SHP77 (cell line): ENCODE results near the gene TRAF3IP1.
"Not testable (repeated sequence)": the region's sequence is repeated elsewhere in the genome, so short reads cannot be mapped to it uniquely, and the experiment has no call there.

ENCODE experiments used
- DNase-seq, 2 experiments: peaks; one replicate each; lab custom pipeline; 2025; lab: John Stamatoyannopoulos, UW

The TRAF3IP1 gene

DNA sequence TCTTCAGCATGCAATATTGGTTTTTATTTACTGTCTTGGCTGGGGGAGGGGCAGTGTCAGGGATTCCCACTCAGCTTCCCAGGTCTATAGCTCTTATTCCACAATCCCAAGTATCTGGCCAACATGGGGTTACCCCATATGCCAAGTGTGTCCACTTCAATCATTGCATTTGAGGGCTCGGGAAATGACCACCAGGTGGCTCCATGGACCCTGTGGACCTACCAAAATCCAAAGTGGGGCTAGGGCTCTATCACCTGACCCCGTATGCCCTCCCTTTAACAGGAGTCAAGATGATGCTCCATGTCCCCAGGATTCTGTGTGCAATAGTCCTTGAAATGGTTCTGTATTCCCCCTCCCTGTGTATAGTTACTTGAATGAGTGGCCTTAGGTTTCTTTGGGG lies 12.1 kb upstream of the TRAF3IP1 start:
- peak in 1 of 2 experiments; percentile 10 for DNase-seq

DNA sequence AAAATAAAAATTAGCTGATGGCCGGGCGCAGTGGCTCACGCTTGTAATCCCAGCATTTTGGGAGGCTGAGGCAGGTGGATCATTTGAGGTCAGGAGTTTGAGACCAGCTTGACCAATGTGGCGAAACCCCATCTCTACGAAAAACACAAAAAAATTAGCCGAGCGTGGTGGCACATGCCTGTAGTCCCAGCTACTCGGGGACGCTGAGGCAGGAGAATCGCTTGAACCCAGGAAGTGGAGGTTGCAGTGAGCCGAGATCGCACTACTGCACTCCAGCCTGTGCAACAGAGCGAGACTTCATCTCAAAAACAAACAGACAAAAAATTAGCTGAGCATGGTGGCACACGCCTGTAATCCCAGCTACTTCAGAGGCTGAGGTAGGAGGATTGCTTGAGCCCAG lies 9.6 kb upstream of the TRAF3IP1 start:
- not testable (repeated sequence) for DNase-seq

DNA sequence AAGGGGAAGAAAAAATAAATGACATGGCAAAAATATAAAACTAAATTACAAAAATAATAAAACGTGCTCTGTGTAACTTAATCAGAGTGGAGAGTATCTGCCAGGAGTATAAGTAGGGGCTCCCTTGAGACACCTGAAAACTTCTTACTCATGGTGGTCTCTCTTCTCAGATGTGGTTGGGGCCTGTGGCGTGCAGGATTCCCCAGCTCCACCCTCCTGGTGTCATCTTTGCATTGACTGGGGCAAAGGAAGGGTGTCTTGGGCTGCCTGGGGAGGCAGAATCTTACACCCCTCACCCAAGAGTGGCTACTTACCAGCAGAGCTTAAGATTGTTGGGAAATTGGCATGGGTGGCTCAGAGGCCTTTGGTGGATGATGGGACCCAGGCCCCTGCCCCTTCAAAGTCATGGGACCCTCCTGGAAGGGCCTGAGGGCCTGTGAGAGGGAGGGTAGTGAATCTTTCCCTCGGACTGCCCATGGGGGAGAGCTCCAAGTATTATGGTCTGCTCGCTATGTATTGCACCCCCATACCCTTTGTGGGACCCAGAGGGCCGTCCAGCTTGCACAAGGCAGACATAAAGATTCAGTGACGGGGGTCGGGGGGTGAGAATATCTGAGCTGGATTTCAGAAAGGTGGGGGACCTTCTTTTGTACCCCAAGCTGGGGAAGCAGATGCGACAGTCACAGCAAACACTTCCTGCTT lies 6.9 kb upstream of the TRAF3IP1 start:
- no peak for DNase-seq

DNA sequence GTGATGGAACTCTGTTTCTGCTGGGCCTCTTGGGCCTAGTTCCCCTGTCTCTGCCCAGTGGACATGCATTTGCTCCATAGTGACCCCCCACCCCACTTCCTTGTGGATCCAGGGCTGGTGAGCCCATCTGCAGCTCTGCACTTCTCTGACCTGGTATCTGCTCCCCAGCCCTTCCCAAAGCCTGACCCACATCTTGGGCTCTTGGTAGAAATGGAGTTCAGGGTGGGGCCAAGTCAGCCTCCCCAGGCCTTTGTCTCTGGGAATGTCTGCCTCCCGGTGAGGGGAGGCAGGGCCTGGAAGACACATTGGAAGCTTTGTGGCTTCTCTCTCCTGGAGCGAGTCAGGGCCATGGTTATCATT lies 6.3 kb upstream of the TRAF3IP1 start:
- no peak for DNase-seq

DNA sequence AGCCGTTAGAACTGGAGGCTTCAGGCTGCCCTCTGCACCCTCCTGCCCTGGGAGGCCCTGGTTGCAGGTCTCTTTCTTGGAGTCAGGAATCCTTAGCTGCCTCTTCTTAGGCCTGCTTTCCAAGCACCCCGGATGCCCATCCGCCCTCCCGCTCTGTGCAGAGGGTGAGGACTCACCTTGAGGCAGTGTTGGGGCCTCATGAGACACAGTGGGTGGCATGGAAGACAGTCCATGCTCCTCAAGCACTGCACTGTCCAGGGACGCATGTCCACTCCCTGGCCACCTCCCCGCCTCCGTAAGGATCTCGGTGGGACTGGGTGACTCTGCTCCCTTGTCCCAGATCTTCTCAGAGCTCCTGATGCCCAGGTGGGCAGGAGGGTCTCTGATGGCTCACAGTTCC lies 5.7 kb upstream of the TRAF3IP1 start:
- DNase-seq, result no peak

DNA sequence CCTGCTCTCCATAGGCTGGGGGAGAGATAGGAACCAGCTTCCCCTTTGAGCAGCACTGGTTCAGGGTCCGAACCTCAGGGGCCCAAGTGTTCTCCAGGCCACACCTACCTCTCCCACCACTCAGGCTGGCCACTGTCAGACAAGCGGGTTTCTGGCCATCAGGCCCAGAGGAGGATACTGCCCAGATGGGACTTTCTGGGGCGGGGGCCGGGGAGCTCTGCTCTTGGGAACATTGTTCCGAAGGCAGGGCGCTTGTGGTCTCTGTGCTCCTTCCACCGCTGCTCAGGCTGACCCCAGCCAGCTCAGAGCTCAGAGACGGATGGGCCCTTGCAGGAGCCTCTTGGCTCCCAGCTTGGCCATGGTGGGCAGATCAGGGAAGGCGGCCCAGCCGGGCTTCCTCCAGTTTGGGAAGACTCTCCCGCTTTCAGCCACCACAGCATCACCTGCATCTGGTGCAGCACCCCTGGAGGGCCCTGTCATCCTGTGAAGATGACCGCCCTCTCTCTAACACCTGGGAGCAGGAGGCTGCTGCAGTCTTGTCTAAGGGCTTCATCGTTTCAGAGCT lies 5.2 kb upstream of the TRAF3IP1 start:
- no peak for DNase-seq

DNA sequence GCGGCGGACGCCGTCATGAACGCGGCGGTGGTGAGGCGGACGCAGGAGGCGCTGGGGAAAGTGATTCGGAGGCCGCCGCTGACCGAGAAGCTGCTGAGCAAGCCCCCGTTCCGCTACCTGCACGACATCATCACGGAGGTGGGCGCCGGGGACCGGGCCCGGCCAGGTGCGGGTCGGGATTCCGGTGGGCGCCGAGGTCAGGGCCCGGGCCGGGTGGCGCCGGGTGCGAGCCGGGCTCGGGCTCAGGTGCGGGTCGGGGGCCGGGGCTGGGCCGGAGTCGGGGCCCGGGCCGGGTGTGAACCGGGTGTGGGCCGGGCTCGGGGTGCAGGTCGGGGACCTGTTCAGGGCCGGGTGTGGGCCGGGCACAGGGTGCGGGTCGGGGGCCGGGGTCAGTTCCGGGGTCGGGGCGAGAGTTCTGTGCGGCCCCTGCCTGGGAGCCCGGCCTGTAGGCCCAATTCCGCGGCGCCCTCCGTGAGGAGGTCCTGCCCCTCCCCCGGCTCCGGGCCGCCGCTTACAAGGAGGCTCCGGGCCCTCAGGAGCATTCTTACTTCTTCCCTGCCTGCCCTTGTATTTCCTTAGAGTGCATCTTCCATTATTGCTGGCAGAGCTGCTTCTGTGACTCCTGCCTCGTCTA lies 447 bp downstream of the TRAF3IP1 start:
- no peak for DNase-seq

DNA sequence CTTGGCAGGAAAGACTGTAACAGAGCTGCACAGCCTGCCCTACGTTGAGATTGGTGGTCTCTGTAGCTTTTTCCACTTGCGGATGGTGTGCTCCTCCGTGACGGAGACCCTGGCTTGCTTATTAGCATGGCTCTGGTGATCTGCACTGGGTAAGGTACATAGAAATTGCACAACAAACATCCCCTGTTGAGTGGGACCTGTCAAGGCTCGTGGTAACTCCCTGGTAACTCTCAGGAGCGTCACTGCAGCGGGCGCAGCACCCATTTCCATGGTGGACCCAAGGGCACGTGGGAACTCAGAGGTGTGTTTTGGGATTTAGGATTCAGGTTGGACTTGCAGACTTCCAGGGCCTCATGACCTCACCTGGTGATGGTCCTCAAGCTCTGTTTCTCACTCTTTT lies 1.1 kb downstream of the TRAF3IP1 start:
- DNase-seq, result no peak

DNA sequence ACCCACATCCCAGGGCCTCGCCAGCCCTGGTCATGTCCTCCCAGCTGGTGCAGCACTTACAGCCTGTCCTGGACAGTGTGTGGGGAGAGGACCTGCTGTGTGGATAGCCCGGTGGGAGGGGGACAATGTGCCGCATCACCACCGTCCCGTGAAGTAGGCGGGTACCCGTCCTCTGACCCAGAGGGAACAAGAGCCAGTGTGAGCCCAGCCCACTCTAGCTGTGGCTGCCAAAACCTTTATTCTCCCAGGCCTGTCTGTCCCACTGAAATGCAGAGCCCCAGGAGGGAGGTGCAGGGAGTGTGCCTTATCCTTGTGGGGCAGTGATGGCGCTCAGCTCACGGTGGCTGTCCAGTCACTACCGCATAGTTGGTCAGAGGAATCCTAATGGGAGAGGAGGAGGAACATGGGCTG lies 1.7 kb downstream of the TRAF3IP1 start:
- no peak for DNase-seq

DNA sequence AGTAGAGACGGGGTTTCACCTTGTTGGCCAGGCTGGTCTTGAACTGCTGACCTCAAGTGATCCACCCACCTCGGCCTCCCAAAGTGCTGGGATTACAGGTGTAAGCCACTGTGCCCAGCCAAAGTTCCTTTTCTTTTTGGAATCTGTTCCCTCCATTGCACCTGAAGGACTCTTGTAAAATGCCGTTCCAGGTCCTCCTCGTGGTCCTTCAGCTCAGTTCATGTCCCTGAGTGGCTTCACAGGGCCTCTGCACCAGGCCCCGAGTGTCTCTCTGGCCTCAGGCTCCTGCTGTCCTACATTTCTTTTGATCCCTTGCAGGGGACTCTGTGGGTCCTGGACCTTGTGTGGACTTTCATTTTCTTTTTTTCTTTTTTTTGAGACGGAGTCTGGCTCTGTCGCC lies 3.9 kb downstream of the TRAF3IP1 start:
- not testable (repeated sequence) for DNase-seq

DNA sequence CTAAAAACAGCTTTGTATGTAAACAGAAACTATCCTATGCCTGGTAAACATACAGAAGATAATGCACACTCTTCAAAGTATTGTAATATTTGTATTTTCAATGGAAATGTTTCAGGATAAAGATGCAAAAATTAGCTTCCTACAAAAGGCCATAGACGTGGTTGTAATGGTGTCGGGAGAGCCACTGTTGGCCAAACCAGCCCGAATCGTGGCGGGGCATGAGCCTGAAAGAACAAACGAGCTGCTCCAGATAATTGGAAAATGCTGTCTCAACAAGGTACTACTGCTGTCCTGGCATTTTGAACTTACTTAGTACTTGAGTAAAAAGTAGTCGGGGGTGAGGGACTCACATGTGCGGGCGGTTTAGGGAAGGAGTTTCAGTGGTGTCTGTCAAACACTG lies 5.4 kb downstream of the TRAF3IP1 start:
- DNase-seq, result no peak

DNA sequence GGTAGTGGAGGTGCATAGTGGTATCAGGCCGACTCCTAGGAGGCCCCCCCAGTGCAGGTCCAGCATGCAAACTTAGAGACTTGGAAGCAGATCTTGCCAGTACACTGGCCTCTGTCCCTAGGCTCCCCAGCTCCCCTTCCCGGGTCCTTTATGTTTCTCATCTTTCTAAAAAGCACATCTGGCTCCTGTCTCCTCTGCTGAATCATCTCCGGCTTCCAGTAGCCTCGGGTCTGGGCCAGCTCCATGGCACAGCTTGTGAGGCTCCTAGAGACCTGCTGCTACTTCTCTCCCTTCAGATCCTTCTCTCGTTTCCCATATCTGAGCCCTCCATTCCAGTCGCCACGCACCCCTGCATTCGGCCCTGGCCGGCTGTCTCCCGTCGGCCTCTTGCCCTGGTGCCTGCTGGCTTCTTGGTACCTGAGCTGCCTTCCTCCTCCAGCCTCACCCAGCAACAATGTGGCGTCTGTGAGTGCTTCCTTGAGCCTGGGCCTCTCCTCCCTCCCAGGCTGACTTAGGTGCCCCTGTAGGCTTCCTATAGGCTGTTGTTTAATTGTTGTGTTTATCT lies 6.6 kb downstream of the TRAF3IP1 start:
- DNase-seq, result no peak

DNA sequence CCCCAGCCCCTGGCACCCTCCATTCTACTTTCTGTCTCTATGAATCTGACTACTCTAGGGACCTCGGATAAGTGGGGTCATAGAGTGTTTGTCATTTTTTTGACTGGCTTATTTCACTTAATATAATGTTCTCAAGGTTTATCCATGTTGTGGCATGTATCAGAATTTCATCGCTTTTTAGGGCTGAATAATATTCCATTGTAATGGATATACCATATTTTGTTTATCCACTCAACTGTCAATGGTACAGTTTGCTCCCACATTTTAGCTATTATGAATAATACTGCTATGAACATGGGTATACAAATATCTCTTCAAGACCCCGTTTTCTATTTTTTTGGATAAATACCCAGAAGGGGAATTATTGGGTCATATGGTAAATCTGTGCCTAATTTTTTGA lies 7.4 kb downstream of the TRAF3IP1 start:
- DNase-seq, result no peak

DNA sequence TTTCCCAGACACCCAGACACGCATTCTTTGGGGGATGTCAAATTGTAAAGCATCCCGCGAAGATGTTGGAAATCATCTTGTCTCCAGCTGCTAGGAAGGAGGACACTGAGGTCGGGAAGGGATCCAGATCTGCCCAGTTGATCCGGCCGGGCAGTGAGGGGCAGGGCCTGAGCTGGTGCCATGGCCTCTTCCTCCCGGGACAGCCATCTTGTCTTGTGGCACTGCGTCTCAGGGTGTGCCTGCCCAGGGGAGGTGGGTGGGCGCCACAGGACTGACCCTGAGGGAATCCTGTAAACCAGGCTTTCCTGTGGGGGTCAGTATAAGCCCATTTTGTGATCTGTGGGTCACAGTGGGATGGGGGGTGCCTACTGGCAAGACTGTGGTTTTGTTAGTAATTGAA lies 10.1 kb downstream of the TRAF3IP1 start:
- no peak for DNase-seq

DNA sequence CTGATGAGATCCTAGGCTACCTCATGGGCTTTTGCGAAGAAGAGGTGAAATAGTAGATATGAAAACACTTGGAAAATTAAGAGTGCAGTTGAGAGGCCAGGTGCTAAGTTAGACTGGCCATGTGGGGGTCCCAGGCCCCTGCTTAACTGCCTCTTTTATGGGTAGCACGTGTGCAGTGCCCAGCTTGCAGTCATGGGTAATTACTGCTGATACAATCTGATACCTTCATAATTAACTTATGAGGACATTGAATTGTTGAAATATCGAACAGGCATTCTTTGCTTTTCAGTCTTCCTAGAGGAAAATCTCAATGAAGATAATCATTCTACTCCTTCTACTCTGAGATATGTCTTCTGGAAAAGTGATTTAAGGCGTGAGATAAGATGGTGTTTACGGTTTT lies 11.6 kb downstream of the TRAF3IP1 start:
- DNase-seq, result no peak

DNA sequence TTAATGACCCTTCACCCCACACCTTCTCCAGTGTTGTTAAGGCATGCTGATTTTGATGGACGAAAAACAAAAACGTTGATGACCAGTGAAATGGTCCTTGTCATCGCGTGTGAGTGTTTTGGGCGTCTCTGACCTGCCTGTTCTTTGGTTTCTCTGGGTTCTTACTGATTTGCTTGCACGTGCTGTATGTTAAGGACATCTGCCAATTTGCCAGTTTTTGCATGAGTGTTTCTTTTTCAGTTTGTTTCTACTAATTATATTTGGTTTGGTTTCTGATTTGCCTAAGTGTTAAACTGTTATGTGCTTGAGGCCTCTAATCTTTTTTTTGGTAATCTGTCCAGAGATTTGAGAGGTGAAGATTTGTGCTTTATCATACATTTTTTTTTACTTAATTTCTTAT lies 14.6 kb downstream of the TRAF3IP1 start:
- DNase-seq, result no peak

DNA sequence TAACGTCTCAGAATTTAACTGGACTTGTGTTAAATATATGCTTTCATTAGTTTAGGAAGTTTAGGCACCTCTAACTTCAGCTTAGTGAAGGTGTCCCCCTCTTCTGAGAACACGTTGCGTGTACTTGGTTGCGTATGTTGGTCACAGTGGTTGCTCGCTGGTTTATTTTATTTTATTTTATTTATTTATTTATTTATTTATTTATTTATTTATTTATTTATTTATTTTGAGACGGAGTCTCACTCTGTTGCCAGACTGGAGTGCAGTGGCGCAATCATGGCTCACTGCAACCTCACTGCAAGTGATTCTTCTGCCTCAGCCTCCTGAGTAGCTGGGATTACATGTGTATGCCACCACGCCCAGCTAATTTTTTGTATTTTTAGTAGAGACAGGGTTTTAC lies 15.3 kb downstream of the TRAF3IP1 start:
- not testable (repeated sequence) for DNase-seq

DNA sequence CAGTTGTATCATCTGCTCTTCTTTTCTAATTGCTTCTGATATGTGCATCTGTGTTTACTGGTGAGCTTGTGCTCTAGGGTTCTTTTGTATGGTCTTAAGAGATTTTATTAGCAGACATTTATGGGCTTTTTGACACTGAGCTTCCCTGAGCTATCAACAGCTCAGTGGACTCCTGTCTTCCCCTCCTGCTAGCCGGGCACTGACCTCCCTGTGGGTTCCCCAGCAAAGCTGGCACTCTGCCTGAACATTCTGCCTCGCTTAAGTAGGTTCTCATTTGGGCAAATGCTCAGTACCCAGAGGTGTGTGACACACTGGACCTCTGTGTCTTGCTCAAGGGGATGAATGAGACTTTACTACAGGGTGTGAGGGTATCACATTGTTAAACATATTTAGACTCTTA lies 15.8 kb downstream of the TRAF3IP1 start:
- no peak for DNase-seq

DNA sequence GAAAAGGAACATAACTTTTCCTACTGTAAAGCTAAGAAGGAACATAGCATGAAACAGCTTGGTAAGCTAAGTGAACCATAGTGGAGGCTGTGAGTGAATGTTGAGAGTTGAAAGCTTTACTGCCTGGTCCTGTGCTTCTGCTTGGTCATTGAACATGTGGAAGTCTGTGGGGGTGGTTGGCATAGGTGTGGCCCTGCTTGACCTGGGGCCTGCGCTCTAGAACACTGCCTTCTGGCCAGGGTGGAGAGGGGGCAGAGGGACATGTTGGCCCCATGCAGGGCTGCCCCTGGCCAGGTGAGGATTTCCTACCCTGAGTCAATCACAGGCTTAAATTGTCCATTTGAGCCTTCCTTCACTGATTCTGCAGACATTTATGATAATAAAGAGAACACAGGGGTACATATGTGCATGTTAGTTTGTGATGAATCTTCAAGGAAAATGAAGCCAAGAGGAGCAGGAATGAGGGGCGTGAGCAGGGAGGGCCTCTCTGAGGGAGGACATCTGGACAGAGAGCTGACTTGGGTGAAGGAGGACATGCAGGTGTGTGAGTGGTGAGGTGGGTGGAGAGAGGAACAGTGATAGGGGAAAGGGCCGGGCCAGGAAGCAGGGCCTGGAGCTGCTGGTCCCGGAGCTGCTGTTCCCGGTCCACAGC lies 16.6 kb downstream of the TRAF3IP1 start:
- DNase-seq, result no peak

DNA sequence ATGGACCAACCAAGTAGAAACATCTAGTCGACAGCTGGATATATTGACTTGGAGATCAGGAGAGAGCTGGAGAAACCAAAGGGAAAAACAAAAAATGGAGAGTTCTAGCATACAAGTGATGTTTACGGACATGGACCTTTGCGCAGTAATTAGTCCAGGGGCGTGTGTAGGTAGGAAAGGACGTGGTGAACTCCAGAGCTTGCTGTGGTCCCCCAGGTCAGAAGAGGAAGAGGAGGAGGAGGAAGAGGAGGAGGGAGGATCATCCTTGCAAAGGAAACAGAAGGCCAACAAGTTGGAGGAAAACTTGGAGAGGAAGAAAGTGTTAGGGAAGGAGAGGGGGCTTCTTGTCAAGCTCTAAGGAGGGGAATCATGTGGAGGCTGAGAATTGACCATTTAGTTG lies 17.5 kb downstream of the TRAF3IP1 start:
- DNase-seq, result no peak

DNA sequence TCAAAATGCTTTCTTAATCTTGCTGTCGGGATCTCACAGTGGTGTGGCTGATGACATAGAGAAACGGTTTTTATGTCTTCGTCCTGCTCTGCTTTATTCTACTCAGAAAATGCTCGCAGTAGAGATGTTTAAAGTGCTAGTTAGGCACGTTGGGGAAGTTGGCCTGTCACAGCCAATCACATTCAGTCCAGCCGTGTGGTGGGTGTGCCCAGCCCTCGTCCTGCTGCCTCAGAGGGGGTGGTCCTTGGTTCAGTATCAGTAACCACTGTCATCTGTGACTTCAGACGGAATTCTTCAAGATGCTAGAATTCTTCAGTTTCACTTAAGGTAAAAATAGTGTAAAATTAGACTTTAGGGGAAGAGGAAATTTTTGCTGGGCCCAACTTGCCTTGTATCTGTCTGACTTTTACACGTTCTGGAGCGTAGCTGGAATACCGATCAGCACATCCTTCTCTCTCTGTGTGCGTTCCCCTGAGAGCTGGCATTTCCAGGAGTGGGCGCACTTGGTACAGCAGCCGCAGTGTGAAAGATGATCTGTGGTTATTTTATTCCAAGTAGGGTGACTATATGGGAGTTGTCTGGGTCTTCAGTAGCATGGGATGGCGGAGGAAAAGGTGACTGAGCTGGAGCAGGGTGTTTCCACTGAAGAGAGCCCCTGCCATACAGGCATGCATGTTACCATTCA lies 18.5 kb downstream of the TRAF3IP1 start:
- DNase-seq, result no peak

DNA sequence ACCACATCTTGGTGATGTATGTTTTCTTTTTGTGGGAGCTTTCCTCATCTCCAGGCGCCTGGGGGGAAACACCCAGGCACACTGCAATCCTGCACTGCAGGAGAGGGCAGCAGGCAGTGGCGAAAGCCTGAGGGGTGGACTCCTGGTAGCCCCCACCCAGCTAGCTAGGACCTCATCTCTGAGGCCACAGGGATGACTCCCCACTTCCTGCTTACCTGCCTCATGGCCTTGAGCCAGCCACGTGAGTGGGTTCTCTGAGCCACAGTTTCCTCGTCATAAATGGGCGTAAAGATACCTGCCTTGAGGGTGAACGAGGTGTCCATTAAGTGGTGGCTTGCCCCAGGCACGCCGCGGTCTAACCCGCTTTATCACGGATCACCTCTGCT lies 19.1 kb downstream of the TRAF3IP1 start:
- no peak for DNase-seq
